ENCODE results near the gene ADGRB2. TPM values are rescaled to one million over a fixed set of nuclear protein-coding genes. Genes with fewer than 3 reads are reported as not detected.

Gene ADGRB2
- total RNA-seq, 1 donor from 2014 or later = 7.1 TPM

DNA sequence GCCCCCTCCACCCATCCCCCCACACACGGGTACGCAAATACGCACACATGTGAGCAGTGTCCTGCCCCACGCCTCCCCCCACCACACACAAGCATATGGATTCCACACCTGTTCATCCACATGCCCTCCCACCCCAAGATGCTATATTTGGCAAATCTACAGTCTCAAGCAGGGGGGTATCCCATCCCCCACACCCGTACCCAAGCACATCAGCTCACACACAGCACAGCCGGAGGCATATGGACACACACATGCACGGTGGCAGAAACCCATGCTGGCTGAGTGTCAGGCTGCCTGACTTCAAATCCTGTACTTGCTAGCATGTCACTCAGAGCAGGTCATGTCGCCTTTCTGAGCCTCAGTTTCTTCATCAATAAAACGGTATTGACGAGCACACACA, 70.9 kb downstream of the ADGRB2 start:
- Mint-ChIP-seq H3K4me3 (no peak overlapping the region), H3K4me1 (peaks cover 39% of the 10 kb centered on the region), H3K36me3 (no peaks in the 10 kb centered on the region), H3K27me3 (ENCODE audit: insufficient read depth, low read depth) (peaks cover 11% of the 10 kb centered on the region), H3K9me3 (no peaks in the 10 kb centered on the region), H3K27ac (no peak overlapping the region)
- Histone ChIP-seq H3K27me3 (no peaks in the 10 kb centered on the region), H2AFZ (replicated peaks) (no peak overlapping the region), H3K36me3 (no peaks in the 10 kb centered on the region), H3K4me3 (no peak overlapping the region), H3K4me1 (peaks cover 7% of the 10 kb centered on the region), H3K79me2 (ENCODE audit: low read depth) (no peaks in the 10 kb centered on the region), H4K20me1 (ENCODE audit: low read depth) (no peaks in the 10 kb centered on the region), H3F3A (ENCODE audit: low read depth) (no peaks in the 10 kb centered on the region), H3K4me2 (no peak overlapping the region), H3K27ac (no peak overlapping the region), H3K9me3 (ENCODE audit: low read depth) (no peaks in the 10 kb centered on the region), H3K9ac (no peak overlapping the region)
- TF ChIP-seq CTCF (IDR thresholded peaks at IDR 0.05) (no peak), EZH2phosphoT487 (IDR thresholded peaks at IDR 0.05) (no peak), EZH2 (IDR thresholded peaks at IDR 0.05) (no peak)
- no peak for DNase-seq (ENCODE audit: low spot score)

DNA sequence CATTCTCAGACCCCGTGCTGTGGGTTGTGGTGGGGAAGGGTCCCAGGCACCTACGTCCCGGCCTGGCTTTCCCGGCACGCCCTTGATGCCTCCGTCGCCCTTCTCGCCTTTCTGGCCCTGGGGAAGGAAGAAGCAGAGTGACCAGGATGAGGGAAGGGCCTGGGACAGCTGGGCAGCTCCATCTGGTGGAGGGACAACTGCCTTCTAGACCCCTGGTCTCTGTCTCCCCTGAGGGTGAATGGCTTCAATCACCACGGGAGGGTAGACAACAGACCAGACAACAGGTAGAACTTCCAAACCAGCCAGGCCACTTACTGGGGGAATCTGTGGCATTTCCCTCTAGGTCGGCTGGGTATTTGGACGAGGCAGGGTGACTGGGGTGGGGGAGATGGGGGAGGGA, 72.2 kb downstream of the ADGRB2 start:
- Histone ChIP-seq H2AFZ (replicated peaks) (no peak overlapping the region), H3K4me1 (peaks cover 7% of the 10 kb centered on the region), H3K27ac (no peak overlapping the region), H4K20me1 (ENCODE audit: low read depth) (no peaks in the 10 kb centered on the region), H3K79me2 (ENCODE audit: low read depth) (no peaks in the 10 kb centered on the region), H3F3A (ENCODE audit: low read depth) (no peaks in the 10 kb centered on the region), H3K9me3 (ENCODE audit: low read depth) (no peaks in the 10 kb centered on the region), H3K9ac (no peak overlapping the region), H3K27me3 (no peaks in the 10 kb centered on the region), H3K4me3 (no peak overlapping the region), H3K36me3 (no peaks in the 10 kb centered on the region), H3K4me2 (no peak overlapping the region)
- no peaks in the 10 kb centered on the region for H3K9me3 Mint-ChIP-seq
- no peaks in the 10 kb centered on the region for H3K36me3 Mint-ChIP-seq
- no peak for DNase-seq (ENCODE audit: low spot score)
- H3K4me1 Mint-ChIP-seq = peaks cover 35% of the 10 kb centered on the region
- no peak overlapping the region for H3K4me3 Mint-ChIP-seq
- TF ChIP-seq EZH2phosphoT487 (IDR thresholded peaks at IDR 0.05) = no peak
- no peak for TF ChIP-seq EZH2 (IDR thresholded peaks at IDR 0.05)
- peak; percentile 25 for TF ChIP-seq CTCF (IDR thresholded peaks at IDR 0.05)
- H3K27ac Mint-ChIP-seq = no peak overlapping the region
- peaks cover 5% of the 10 kb centered on the region for H3K27me3 Mint-ChIP-seq (ENCODE audit: insufficient read depth, low read depth)

DNA sequence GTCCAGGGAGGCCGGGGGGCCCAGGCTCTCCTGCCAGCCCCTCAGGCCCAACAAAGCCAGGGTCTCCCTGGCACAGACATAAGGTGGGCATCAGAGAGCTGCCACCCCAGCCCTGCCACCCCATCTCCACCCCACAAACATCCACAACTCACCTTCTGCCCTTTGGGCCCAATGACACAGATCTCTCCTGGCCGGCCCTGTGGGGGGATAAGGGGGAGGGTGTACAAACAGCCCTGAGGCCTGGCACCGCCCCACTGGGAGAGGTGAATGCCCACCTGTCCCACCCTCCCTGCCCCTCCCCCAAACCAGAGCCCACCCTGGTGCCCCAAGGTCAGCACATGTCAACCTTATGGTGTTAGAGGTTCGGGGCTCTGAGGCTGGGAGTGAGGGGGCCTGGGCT, 72.7 kb downstream of the ADGRB2 start:
- Mint-ChIP-seq H3K4me1 (peaks cover 39% of the 10 kb centered on the region), H3K9me3 (no peaks in the 10 kb centered on the region), H3K27ac (no peak overlapping the region), H3K36me3 (no peaks in the 10 kb centered on the region), H3K27me3 (ENCODE audit: insufficient read depth, low read depth) (peaks cover 7% of the 10 kb centered on the region), H3K4me3 (no peak overlapping the region)
- Histone ChIP-seq H3K9me3 (ENCODE audit: low read depth) (no peaks in the 10 kb centered on the region), H3K79me2 (ENCODE audit: low read depth) (no peaks in the 10 kb centered on the region), H3K4me1 (peaks cover 7% of the 10 kb centered on the region), H2AFZ (replicated peaks) (no peak overlapping the region), H4K20me1 (ENCODE audit: low read depth) (no peaks in the 10 kb centered on the region), H3K36me3 (no peaks in the 10 kb centered on the region), H3K4me3 (no peak overlapping the region), H3K27ac (no peak overlapping the region), H3F3A (ENCODE audit: low read depth) (no peaks in the 10 kb centered on the region), H3K4me2 (no peak overlapping the region), H3K27me3 (no peaks in the 10 kb centered on the region), H3K9ac (no peak overlapping the region)
- DNase-seq (ENCODE audit: low spot score) = no peak
- TF ChIP-seq CTCF (IDR thresholded peaks at IDR 0.05) (no peak), EZH2phosphoT487 (IDR thresholded peaks at IDR 0.05) (no peak), EZH2 (IDR thresholded peaks at IDR 0.05) (no peak)
